ENCODE data around the gene BANP. TPM values are rescaled to one million over a fixed set of nuclear protein-coding genes. Genes with fewer than 3 reads are reported as not detected.
A peak's percentile ranks its signal among the peaks of the same experiment; 100 is the strongest.
"Not testable (repeated sequence)": the region's sequence is repeated elsewhere in the genome, so short reads cannot be mapped to it uniquely, and the experiment has no call there.

BANP gene
- polyA plus RNA-seq, 3 donors from 2014 or later: 6.3 to 19.4 (median 10.2) TPM

GRCh38 chr16:88023786-88024185 lies 72.6 kb downstream of the BANP start:
- Mint-ChIP-seq H3K36me3 (peaks cover 4 to 7% (median 7%) of the 10 kb centered on the region in 3 donors), H3K27ac (no peak overlapping the region), H3K9me3 (no peaks in the 10 kb centered on the region), H3K4me3 (no peak overlapping the region), H3K4me1 (peaks cover 0 to 12% of the 10 kb centered on the region in 2 donors), H3K27me3 (ENCODE audit: low read depth in 3 of 3) (peaks cover 0 to 9% (median 0%) of the 10 kb centered on the region in 3 donors)
- DNase-seq: no peak

GRCh38 chr16:88024491-88025085 lies 73.4 kb downstream of the BANP start:
- DNase-seq; H3K27me3 Mint-ChIP-seq (ENCODE audit: low read depth in 3 of 3); H3K9me3 Mint-ChIP-seq; H3K4me3 Mint-ChIP-seq; H3K36me3 Mint-ChIP-seq: not testable (repeated sequence)
- H3K4me1 Mint-ChIP-seq: peaks cover 1 to 13% of the 10 kb centered on the region in 2 donors
- peak overlapping the region in 1 of 6 donors; percentile 12 for H3K27ac Mint-ChIP-seq

- not testable (repeated sequence) for H3K4me3 Mint-ChIP-seq; H3K36me3 Mint-ChIP-seq; DNase-seq; H3K27me3 Mint-ChIP-seq (ENCODE audit: low read depth in 3 of 3); H3K9me3 Mint-ChIP-seq
- Mint-ChIP-seq H3K4me1 (peaks cover 6 to 14% of the 10 kb centered on the region in 2 donors), H3K27ac (peak overlapping the region in 1 of 6 donors; percentile 12)
These were observed 73.9 kb downstream of the BANP start for GRCh38 chr16:88025086-88025492.

GRCh38 chr16:88025828-88026555 lies 74.8 kb downstream of the BANP start:
- not testable (repeated sequence) for H3K36me3 Mint-ChIP-seq; H3K9me3 Mint-ChIP-seq; H3K27ac Mint-ChIP-seq; H3K27me3 Mint-ChIP-seq (ENCODE audit: low read depth in 3 of 3); H3K4me3 Mint-ChIP-seq; DNase-seq
- peaks cover 7 to 12% of the 10 kb centered on the region in 2 donors for H3K4me1 Mint-ChIP-seq

- no peak overlapping the region for H3K4me3 Mint-ChIP-seq
- no peak for DNase-seq
- peaks cover 0 to 6% (median 0%) of the 10 kb centered on the region in 3 donors for H3K27me3 Mint-ChIP-seq (ENCODE audit: low read depth in 3 of 3)
- no peaks in the 10 kb centered on the region for H3K9me3 Mint-ChIP-seq
- peaks cover 4 to 7% (median 6%) of the 10 kb centered on the region in 3 donors for H3K36me3 Mint-ChIP-seq
- peaks cover 7 to 11% of the 10 kb centered on the region in 2 donors for H3K4me1 Mint-ChIP-seq
- peak overlapping the region in 1 of 6 donors; percentile 8 for H3K27ac Mint-ChIP-seq
These were observed 76.0 kb downstream of the BANP start for GRCh38 chr16:88026964-88027938.

- H3K27ac Mint-ChIP-seq: peak overlapping the region in 1 of 6 donors; percentile 49
- H3K27me3 Mint-ChIP-seq (ENCODE audit: low read depth in 3 of 3); H3K4me3 Mint-ChIP-seq; DNase-seq; H3K4me1 Mint-ChIP-seq; H3K36me3 Mint-ChIP-seq; H3K9me3 Mint-ChIP-seq: not testable (repeated sequence)
These were observed 77.1 kb downstream of the BANP start for GRCh38 chr16:88028177-88028930.

GRCh38 chr16:88030498-88030897 lies 79.3 kb downstream of the BANP start:
- Mint-ChIP-seq H3K4me1 (peaks cover 2 to 7% of the 10 kb centered on the region in 2 donors), H3K4me3 (no peak overlapping the region), H3K36me3 (peaks cover 4 to 15% (median 10%) of the 10 kb centered on the region in 3 donors), H3K27me3 (ENCODE audit: low read depth in 3 of 3) (peaks cover 0 to 4% (median 2%) of the 10 kb centered on the region in 3 donors), H3K27ac (peak overlapping the region in 1 of 6 donors; percentile 17), H3K9me3 (no peaks in the 10 kb centered on the region)
- no peak for DNase-seq

- not testable (repeated sequence) for H3K4me1 Mint-ChIP-seq; DNase-seq; H3K27me3 Mint-ChIP-seq (ENCODE audit: low read depth in 3 of 3); H3K9me3 Mint-ChIP-seq; H3K4me3 Mint-ChIP-seq
- Mint-ChIP-seq H3K36me3 (peaks cover 4 to 16% (median 10%) of the 10 kb centered on the region in 3 donors), H3K27ac (peak overlapping the region in 1 of 6 donors; percentile 17)
These were observed 79.7 kb downstream of the BANP start for GRCh38 chr16:88030961-88031360.

- not testable (repeated sequence) for H3K27me3 Mint-ChIP-seq (ENCODE audit: low read depth in 3 of 3); H3K9me3 Mint-ChIP-seq; H3K4me3 Mint-ChIP-seq; H3K4me1 Mint-ChIP-seq; DNase-seq
- H3K36me3 Mint-ChIP-seq: peaks cover 4 to 24% (median 6%) of the 10 kb centered on the region in 3 donors
- peak overlapping the region in 1 of 6 donors; percentile 11 for H3K27ac Mint-ChIP-seq
These were observed 81.9 kb downstream of the BANP start for GRCh38 chr16:88033003-88033740.

- Mint-ChIP-seq H3K36me3 (peaks cover 3 to 26% (median 4%) of the 10 kb centered on the region in 3 donors), H3K4me3 (no peak overlapping the region), H3K27me3 (ENCODE audit: low read depth in 3 of 3) (peaks cover 0 to 6% (median 4%) of the 10 kb centered on the region in 3 donors), H3K27ac (no peak overlapping the region), H3K9me3 (no peaks in the 10 kb centered on the region), H3K4me1 (peaks cover 0 to 4% of the 10 kb centered on the region in 2 donors)
- no peak for DNase-seq
These were observed 83.5 kb downstream of the BANP start for GRCh38 chr16:88034770-88035169.

GRCh38 chr16:88035292-88035691 lies 84.1 kb downstream of the BANP start:
- Mint-ChIP-seq H3K27me3 (ENCODE audit: low read depth in 3 of 3) (peaks cover 3 to 6% (median 4%) of the 10 kb centered on the region in 3 donors), H3K27ac (peak overlapping the region in 1 of 6 donors; percentile 50), H3K36me3 (peaks cover 3 to 26% (median 4%) of the 10 kb centered on the region in 3 donors), H3K9me3 (no peaks in the 10 kb centered on the region), H3K4me3 (no peak overlapping the region), H3K4me1 (no peaks in the 10 kb centered on the region)
- no peak for DNase-seq

- DNase-seq; H3K27me3 Mint-ChIP-seq (ENCODE audit: low read depth in 3 of 3); H3K4me1 Mint-ChIP-seq; H3K9me3 Mint-ChIP-seq; H3K4me3 Mint-ChIP-seq: not testable (repeated sequence)
- Mint-ChIP-seq H3K27ac (peak overlapping the region in 1 of 6 donors; percentile 50), H3K36me3 (peaks cover 3 to 26% (median 4%) of the 10 kb centered on the region in 3 donors)
These were observed 84.8 kb downstream of the BANP start for GRCh38 chr16:88035884-88036639.
